Panc1 (cell line): ENCODE data around the gene GPR176. TPM values are rescaled to one million over a fixed set of nuclear protein-coding genes. Genes with fewer than 3 reads are reported as not detected.

ENCODE experiments used
- ATAC-seq: fragments of 200-7000 bp; cut with Tn5 transposase; 2 replicates; pipeline ENCODE4 v1.9.1; 2020; ENCODE audit warnings: mild to moderate bottlenecking, moderate library complexity
- BruUV-seq: library from RNA; stranded (reverse); fragments of 400-500 nt; replicated peaks from 2 replicates; lab custom pipeline; 2021; lab: Mats Ljungman, UMichigan
- CTCF ChIA-PET: fragments of 300-600 bp; sonication (Branson Sonifier 250); formaldehyde crosslinking; loops from one replicate; lab custom pipeline; 2022; ENCODE audit warnings: antibody characterized with exemption; lab: Charles Lee
- POLR2A ChIA-PET: fragments of 300-600 bp; sonication (Branson Sonifier 250); formaldehyde crosslinking; loops from one replicate; lab custom pipeline; 2022; ENCODE audit warnings: antibody characterized with exemption; lab: Charles Lee
- DNase-seq: peaks from one replicate; pipeline ENCODE4 v3.0.0-alpha.2; 2010; ENCODE audit warnings: low read depth, low spot score
- H3K27ac ChIP-seq: 2 replicates; pipeline ENCODE4 v1.5.1; 2011; ENCODE audit warnings: mild to moderate bottlenecking, low read length, inconsistent platforms
- H3K27me3 ChIP-seq: fragments of 200-500 bp; sonication (Bioruptor generic); 2 replicates; pipeline ENCODE4 v1.6.0; 2014; ENCODE audit warnings: low read length, inconsistent platforms; ENCODE audit not compliant: control insufficient read depth, insufficient read depth
- H3K36me3 ChIP-seq: fragments of 200-500 bp; sonication (Bioruptor generic); 2 replicates; pipeline ENCODE4 v1.5.1; 2014; ENCODE audit warnings: inconsistent platforms, mild to moderate bottlenecking, low read length, moderate library complexity; ENCODE audit not compliant: control insufficient read depth, insufficient read depth
- H3K4me1 ChIP-seq: 2 replicates; pipeline ENCODE4 v1.5.1; 2011; ENCODE audit warnings: inconsistent platforms, mild to moderate bottlenecking, low read length, moderate library complexity; ENCODE audit not compliant: control insufficient read depth, insufficient read depth
- H3K4me3 ChIP-seq, 2 experiments: 2 replicates each; pipeline ENCODE4 v1.5.1; 2011 to 2012; ENCODE audit warnings: low read depth in 2 of 2, low read length in 2 of 2, mild to moderate bottlenecking in 2 of 2, inconsistent platforms in 1 of 2, moderate library complexity in 1 of 2
- H3K9me3 ChIP-seq: fragments of 200-500 bp; sonication (Bioruptor generic); 2 replicates; pipeline ENCODE4 v1.5.1; 2014; ENCODE audit warnings: low read depth, mild to moderate bottlenecking, inconsistent platforms, low read length, moderate library complexity; ENCODE audit not compliant: control insufficient read depth, insufficient read depth
- POLR2AphosphoS5 ChIP-seq: IDR thresholded peaks from 2 replicates; pipeline ENCODE4 v1.6.1; 2012; ENCODE audit warnings: mild to moderate bottlenecking, low read depth, low read length, moderate library complexity
- SIN3A ChIP-seq: IDR thresholded peaks from 2 replicates; pipeline ENCODE4 v1.6.1; 2012; ENCODE audit warnings: low read depth, mild to moderate bottlenecking, low read length, moderate library complexity, borderline replicate concordance; ENCODE audit not compliant: insufficient read depth
- TCF7L2 ChIP-seq: IDR thresholded peaks from 2 replicates; pipeline ENCODE4 v1.6.1; 2011; ENCODE audit warnings: mild to moderate bottlenecking, low read depth, low read length, inconsistent platforms
- in situ Hi-C: cut with HindIII; loops from 2 replicates; pipeline ENCODE4 v1.10.0; 2016; ENCODE audit warnings: low sequenced_read_pairs, low pct_unique_long_range_greater_than_20kb
- intact Hi-C: fragments of 100-400 bp; cut with micrococcal nuclease; formaldehyde crosslinking; loops from one replicate; pipeline ENCODE4 v1.10.0; 2022; ENCODE audit not compliant: unreplicated experiment
- total RNA-seq: library from RNA; stranded (reverse); gene quantifications from one replicate; pipeline ENCODE4 v1.2.1, GENCODE V29; 2021; ENCODE audit not compliant: unreplicated experiment
- TF ChIP-seq, protein P1 (sequence below): fragments of 450-650 bp; IDR thresholded peaks from 2 replicates; pipeline ENCODE4 v1.5.1; 2017; ENCODE audit warnings: mild to moderate bottlenecking
- TF ChIP-seq, protein P2 (sequence below), 2 experiments: IDR thresholded peaks; 2 replicates each; pipeline ENCODE4 v1.6.1; 2011 to 2012; ENCODE audit warnings: low read depth in 2 of 2, control low read depth in 1 of 2, low read length in 1 of 2, mild to moderate bottlenecking in 1 of 2, moderate library complexity in 1 of 2; ENCODE audit not compliant: insufficient read depth in 1 of 2

GPR176 gene
- total RNA-seq, 1 experiment from 2014 or later = 12.7 TPM

DNA sequence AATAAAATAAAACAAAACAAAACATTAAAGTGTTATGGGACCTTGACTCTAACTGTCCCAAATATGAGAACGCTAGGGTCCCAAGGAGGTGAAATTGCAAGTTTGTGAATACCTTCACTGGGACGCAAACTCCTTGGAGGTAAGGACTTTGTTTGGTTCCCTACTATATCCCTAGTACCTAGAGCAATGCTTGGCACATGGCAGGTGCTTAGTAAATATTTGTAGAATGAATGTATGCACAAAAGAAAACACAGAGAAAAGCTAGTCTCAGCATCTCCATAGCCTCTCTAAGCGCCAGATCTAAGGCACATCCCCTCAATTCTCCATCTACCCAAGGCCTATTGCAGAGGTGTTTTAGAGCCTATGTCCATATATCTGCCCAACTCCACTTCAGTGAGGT is 30.5 kb downstream of the GPR176 start:
- H3K27me3 ChIP-seq = no peaks in the 10 kb centered on the region
- CTCF ChIA-PET = no interaction called here
- ATAC-seq (no peak), DNase-seq (no peak)
- no TSS peak for BruUV-seq
- no peak overlapping the region for H3K4me3 ChIP-seq
- in situ Hi-C loops (loop anchor here (5.0 kb wide), 1 partner anchor 92 kb away; no protein-coding TSS in a partner anchor), intact Hi-C loops (no loop called here)
- POLR2A ChIA-PET = no interaction called here
- no peaks in the 10 kb centered on the region for H3K9me3 ChIP-seq
- no peaks in the 10 kb centered on the region for H3K36me3 ChIP-seq
- TF ChIP-seq, protein P1, sequence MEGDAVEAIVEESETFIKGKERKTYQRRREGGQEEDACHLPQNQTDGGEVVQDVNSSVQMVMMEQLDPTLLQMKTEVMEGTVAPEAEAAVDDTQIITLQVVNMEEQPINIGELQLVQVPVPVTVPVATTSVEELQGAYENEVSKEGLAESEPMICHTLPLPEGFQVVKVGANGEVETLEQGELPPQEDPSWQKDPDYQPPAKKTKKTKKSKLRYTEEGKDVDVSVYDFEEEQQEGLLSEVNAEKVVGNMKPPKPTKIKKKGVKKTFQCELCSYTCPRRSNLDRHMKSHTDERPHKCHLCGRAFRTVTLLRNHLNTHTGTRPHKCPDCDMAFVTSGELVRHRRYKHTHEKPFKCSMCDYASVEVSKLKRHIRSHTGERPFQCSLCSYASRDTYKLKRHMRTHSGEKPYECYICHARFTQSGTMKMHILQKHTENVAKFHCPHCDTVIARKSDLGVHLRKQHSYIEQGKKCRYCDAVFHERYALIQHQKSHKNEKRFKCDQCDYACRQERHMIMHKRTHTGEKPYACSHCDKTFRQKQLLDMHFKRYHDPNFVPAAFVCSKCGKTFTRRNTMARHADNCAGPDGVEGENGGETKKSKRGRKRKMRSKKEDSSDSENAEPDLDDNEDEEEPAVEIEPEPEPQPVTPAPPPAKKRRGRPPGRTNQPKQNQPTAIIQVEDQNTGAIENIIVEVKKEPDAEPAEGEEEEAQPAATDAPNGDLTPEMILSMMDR = no peak
- TF ChIP-seq SIN3A (no peak), TCF7L2 (no peak), POLR2AphosphoS5 (no peak)
- TF ChIP-seq, protein P2, sequence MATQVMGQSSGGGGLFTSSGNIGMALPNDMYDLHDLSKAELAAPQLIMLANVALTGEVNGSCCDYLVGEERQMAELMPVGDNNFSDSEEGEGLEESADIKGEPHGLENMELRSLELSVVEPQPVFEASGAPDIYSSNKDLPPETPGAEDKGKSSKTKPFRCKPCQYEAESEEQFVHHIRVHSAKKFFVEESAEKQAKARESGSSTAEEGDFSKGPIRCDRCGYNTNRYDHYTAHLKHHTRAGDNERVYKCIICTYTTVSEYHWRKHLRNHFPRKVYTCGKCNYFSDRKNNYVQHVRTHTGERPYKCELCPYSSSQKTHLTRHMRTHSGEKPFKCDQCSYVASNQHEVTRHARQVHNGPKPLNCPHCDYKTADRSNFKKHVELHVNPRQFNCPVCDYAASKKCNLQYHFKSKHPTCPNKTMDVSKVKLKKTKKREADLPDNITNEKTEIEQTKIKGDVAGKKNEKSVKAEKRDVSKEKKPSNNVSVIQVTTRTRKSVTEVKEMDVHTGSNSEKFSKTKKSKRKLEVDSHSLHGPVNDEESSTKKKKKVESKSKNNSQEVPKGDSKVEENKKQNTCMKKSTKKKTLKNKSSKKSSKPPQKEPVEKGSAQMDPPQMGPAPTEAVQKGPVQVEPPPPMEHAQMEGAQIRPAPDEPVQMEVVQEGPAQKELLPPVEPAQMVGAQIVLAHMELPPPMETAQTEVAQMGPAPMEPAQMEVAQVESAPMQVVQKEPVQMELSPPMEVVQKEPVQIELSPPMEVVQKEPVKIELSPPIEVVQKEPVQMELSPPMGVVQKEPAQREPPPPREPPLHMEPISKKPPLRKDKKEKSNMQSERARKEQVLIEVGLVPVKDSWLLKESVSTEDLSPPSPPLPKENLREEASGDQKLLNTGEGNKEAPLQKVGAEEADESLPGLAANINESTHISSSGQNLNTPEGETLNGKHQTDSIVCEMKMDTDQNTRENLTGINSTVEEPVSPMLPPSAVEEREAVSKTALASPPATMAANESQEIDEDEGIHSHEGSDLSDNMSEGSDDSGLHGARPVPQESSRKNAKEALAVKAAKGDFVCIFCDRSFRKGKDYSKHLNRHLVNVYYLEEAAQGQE (IDR thresholded peaks at IDR 0.05; ENCODE audit: insufficient read depth in 1 of 2, low read depth in 2 of 2, low read length in 1 of 2) = no peak
- H3K27ac ChIP-seq = no peak overlapping the region
- no peaks in the 10 kb centered on the region for H3K4me1 ChIP-seq

DNA sequence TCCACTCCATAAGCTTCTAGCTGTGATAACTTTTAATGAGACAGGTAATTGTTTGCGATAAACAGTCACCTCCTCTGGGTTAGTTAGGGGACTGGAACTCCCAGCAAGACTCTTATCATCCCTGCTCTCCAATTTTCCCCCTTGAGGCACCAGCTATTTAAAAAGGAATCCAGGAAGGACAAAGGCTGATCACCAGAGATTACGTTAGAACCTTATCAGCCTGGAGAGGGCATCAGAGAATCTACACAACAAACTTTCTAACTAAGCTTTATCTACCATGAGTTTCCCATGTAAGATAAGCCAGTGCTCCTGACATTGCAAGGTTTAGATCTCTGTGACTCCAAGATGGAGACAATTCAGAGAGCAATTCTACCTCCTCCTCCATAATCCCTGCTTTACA is 31.3 kb downstream of the GPR176 start:
- ATAC-seq (no peak), DNase-seq (no peak)
- no peaks in the 10 kb centered on the region for H3K36me3 ChIP-seq
- H3K27ac ChIP-seq = no peak overlapping the region
- TF ChIP-seq POLR2AphosphoS5 = no peak
- TF ChIP-seq SIN3A = no peak
- TF ChIP-seq, protein P2 (IDR thresholded peaks at IDR 0.05; ENCODE audit: insufficient read depth in 1 of 2, low read depth in 2 of 2, low read length in 1 of 2) = no peak
- no peak for TF ChIP-seq TCF7L2
- TF ChIP-seq, protein P1 = no peak
- no peaks in the 10 kb centered on the region for H3K27me3 ChIP-seq
- BruUV-seq = no TSS peak
- intact Hi-C loops (no loop called here), in situ Hi-C loops (loop anchor here (5.0 kb wide), 1 partner anchor 92 kb away; no protein-coding TSS in a partner anchor)
- ChIA-PET POLR2A (no interaction called here), CTCF (no interaction called here)
- H3K9me3 ChIP-seq = no peaks in the 10 kb centered on the region
- H3K4me1 ChIP-seq = no peaks in the 10 kb centered on the region
- no peak overlapping the region for H3K4me3 ChIP-seq
